HG03442 (cell line): ENCODE results near the gene EYA4.

Experiments used
- ATAC-seq: cut with Tn5 transposase; IDR thresholded peaks from one replicate; pipeline ENCODE4 v1.9.1; 2021; ENCODE audit warnings: mild to moderate bottlenecking, moderate library complexity; ENCODE audit not compliant: unreplicated experiment

Gene EYA4

GRCh38 chr6:133504158-133504557, 263.0 kb downstream of the EYA4 start:
- no peak for ATAC-seq

- no peak for ATAC-seq
Measured at GRCh38 chr6:133504761-133505160, 263.6 kb downstream of the EYA4 start.

- no peak for ATAC-seq
Measured at GRCh38 chr6:133505681-133506080, 264.5 kb downstream of the EYA4 start.

DNA sequence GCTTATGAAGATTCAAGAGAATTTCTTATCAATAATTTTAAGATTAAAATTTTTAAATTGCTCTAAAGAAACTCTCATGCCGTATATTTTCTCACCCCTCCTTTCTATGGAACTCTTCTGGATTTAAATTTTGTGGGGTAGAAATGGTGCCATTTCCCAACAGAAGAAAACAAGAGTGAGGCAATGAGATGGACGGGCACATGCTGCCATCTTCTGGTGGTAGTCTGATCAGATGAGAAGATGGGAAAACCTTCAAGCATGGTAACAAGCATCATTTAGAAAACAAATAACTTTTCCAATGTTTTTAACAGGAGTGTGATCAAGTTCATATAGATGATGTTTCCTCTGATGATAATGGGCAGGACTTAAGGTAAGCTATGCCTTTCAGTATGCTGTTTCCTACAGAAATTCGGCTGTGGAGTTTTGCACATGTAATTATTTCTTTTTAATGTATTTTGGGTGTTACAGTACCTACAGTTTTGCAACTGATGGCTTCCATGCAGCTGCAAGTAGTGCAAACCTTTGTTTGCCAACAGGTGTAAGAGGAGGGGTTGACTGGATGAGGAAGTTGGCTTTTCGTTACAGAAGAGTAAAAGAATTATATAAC, 271.4 kb downstream of the EYA4 start:
- no peak for ATAC-seq

DNA sequence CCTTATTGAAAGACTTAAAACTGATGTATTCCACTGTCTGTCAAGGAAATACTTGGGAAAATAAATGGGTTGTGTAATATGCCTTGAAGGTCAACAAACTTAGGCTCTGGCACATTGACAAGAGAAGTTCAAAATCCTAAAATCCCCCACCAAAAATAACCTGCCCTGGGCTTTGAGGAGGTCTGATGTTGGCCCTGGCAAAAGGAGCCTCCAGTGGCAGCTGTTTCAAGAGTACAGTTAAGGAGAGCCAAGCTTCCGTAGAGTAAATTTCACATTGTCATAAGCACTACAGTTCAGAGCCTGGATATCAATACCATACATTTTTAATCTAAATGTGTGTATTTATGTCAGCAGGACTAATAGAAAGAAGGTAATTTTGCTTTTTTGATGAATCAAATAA, 282.7 kb downstream of the EYA4 start:
- no peak for ATAC-seq

GRCh38 chr6:133526436-133526835, 285.3 kb downstream of the EYA4 start:
- ATAC-seq, result no peak

DNA sequence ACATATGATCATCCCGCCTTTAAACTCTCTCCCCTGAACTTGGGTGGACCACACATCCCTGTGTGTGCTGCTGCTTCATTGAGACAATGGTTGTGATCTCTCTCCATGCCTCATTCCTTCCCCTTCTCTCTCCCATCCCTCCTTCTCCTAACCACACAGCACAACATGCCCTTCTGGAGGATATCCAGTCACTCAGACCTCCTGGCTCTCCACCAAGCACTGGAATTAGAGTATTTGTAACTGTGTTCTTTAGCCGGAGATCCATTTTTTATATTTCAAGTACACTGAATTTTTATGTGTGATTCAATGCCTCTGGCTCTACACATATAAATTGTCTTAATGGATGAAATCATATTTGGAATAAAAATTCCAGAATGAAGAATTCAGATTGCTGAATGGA, 287.4 kb downstream of the EYA4 start:
- no peak for ATAC-seq

DNA sequence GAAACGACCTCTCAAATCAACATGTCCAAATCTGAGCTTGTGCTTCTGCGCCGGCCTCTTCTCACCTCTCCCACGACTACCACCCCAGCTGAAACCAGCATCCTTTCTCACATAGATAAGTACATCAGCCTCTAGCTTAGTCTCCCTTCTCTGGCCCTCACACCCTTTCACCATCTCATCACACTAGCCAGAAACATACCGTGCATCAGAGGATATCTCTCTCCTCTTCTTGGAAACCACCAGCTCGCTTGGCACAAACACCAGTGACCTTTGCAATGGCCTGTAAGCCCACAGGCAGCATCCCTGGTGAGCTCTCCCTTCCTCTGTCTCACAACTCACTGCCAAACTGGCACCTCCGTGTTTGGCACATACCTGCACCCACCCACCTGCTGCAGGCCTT, 291.8 kb downstream of the EYA4 start:
- no peak for ATAC-seq

DNA sequence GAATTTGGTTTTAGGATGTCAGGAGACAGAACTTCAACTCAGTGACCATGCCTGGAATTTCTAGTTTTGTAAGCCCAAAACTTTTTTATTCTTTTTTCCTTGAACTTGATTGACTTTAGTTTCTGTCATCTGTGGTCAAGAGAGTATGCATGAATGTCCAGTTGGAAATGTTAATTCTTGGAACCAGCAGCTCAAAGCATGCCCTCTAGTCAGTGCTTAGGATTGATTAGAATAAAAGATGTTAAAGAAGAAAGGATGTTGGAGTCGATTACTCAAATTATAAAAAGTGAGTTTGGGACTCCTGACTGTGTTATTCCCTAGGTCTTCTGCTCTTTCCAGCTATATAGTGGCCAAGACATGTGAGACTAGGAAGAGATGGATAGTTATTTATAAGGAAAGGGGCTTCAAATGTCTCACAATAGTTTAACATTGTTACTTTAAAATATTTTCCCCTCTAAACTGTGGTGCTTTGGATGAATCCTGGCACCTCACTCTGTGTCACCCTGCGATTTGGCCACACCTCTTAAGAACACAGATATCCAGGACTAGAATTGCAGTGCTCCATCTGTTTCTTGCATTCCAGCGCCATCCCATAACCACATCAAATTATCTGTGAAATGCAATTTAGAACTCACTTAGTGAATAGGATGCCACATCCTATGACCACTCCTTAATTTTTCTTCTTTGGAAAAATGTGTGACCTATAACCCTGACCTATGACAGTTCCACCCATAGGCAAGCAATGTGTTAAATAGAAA, 298.5 kb downstream of the EYA4 start:
- no peak for ATAC-seq

- ATAC-seq, result no peak
Measured at GRCh38 chr6:133540361-133540760, 299.2 kb downstream of the EYA4 start.

DNA sequence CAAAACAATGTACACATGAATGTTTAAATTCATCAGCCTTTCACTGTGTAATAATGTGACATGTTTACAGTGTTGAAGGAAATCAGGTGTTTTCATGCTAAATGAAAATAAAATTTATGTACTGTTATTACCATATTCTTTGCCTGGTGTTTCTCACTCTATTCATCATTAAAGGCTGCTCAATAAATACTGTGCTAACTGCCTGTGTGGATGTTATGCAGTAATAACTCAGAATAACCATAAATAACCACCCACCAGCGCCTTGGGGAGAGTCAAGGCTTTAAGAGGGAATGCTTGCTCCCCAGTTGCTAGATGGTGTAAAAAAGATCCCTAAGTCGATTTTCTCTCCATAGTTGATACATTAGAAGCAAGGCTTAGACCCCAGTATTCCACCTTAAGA, 299.9 kb downstream of the EYA4 start:
- no peak for ATAC-seq

- no peak for ATAC-seq
Measured at GRCh38 chr6:133542056-133542821, 301.1 kb downstream of the EYA4 start.

DNA sequence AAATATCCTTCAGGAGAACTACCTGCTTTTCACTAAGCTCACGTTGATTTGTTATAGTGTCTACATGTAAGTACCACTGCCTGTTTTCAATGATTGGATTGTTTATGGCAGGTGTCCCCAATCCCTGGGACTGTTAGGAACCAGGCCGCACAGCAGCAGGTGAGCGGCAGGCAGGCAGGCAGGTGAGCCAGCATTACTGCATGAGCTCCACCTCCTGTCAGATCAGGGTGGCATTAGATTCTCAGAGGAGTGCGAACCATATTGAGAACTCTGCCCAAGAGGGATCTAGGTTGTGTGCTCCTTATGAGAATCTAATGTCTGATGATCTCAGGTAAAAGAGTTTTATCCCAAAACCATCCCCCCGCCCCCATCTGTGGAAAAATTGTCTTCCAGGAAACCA, 303.3 kb downstream of the EYA4 start:
- ATAC-seq, result no peak

DNA sequence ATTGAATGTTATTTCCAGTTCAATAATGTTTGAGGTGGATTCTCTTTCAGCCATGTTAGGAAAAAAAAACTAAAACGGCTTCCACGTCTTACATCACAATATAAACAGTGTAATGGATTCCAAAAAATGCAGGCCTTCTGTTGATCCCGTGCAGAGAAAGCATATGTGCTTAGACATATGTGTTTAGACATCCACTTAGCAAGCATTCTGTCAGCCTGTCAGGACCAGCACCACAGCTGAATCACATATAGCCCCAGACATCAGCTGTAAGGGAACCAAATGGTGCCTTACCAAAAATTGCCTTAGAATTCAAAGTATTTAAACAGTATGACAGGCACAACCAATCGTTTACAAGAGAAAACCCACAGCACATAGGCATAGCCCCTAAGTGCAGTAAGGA, 304.9 kb downstream of the EYA4 start:
- ATAC-seq, result no peak

- no peak for ATAC-seq
Measured at GRCh38 chr6:133547136-133547535, 306.0 kb downstream of the EYA4 start.

DNA sequence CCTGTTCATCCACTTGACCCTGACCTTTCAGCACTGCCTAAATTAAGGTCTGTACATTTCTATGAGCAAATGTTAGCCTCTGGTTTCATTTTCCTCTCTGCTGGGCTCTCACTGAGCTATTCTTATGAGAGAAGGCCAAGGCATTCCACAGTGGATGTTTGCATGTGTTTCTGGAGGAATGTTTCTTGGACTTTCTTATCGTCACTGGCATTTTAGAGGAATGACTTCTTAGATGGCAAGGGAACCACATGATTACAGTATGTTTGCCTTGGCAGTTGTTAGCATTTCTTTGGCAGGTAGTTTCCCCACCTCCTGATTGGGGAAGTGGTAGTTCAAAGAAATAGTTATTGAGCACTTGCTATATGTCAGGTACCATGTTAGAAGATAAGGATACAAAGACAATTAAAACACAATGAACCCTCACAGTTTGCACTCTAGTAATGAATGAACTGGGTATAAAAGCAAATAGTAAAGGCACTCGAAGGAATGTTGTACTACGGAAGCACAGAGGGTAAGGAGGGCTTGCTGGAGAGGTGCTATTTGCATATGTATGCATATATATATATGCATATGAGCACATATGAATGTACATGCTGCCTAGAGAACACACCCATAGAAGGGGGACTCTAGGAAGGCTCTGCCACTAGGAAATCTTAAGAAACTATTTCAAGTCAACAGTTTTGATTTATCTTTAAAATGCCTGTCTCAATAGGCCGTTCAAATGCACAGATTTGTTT, 307.4 kb downstream of the EYA4 start:
- ATAC-seq, result no peak

- no peak for ATAC-seq
Measured at GRCh38 chr6:133549371-133549801, 308.2 kb downstream of the EYA4 start.

DNA sequence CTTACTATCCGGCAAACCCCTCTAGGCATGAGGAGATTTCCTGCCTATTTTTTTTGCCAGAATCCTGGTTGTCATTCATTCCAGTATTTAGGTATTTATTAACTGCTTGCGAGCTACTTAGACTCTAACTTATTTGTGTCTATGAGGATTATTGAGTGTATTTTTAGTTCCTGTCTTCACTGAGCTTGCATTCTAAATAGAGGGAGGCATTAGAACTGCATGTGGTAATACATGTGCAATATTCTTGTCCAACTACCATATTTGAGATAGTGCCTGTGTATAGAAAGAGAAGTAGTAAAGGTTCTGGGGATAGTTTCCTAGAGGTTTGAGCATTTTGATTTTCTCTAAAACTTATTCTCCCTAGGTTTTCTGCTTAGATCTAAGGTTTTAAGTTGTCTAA, 308.9 kb downstream of the EYA4 start:
- ATAC-seq, result no peak

DNA sequence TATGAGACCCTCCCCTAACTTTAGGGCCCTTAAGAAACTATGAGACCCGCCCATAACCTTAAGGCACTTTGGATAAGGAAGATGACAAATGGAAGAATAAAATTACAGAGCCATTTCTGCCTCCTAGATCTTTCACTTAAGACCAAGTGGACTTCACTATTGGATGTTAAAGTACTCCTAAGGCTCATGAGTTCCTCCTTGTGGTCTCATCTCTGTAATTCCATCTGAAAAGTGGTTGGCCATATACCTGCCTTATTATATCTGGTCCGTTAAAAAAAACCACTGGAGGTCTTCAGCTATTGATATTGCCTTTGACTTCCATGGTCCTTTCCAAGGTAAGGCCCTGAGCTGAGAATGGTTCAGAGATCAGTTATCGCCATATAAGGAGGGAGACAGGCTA, 310.3 kb downstream of the EYA4 start:
- ATAC-seq, result no peak

GRCh38 chr6:133551847-133552341, 310.7 kb downstream of the EYA4 start:
- no peak for ATAC-seq

GRCh38 chr6:133553652-133554051, 312.5 kb downstream of the EYA4 start:
- peak; percentile 50 for ATAC-seq
